ENCODE measurements around the gene ZP3.
"Not testable (repeated sequence)": the region's sequence is repeated elsewhere in the genome, so short reads cannot be mapped to it uniquely, and the experiment has no call there.

ZP3 gene

GRCh38 chr7:76485822-76486610, 61.3 kb downstream of the ZP3 start:
- DNase-seq (ENCODE audit: low read depth): not testable (repeated sequence)

GRCh38 chr7:76486618-76487017, 61.9 kb downstream of the ZP3 start:
- not testable (repeated sequence) for DNase-seq (ENCODE audit: low read depth)

GRCh38 chr7:76487969-76488368, 63.2 kb downstream of the ZP3 start:
- DNase-seq (ENCODE audit: low read depth): not testable (repeated sequence)

Measured in stimulated activated CD8-positive, alpha-beta memory T cell treated with anti-CD3 and anti-CD28 coated beads, Interleukin-12 subunit alpha, Interleukin-12 subunit beta, amount 100 ng/mL, for 4 hours (primary cell).